WERI-Rb-1 (cell line): ENCODE measurements around the gene SNX1.
"Not testable (repeated sequence)": the region's sequence is repeated elsewhere in the genome, so short reads cannot be mapped to it uniquely, and the experiment has no call there.

Experiments used
- DNase-seq: peaks from one replicate; pipeline ENCODE4 v3.0.0-alpha.2; 2020
- H3K27ac ChIP-seq: fragments of 250-450 bp; sonication (Bioruptor Pico); 2 replicates; pipeline ENCODE4 v1.5.1; 2020; ENCODE audit warnings: mild to moderate bottlenecking, moderate library complexity
- H3K27me3 ChIP-seq: fragments of 250-450 bp; sonication (Bioruptor Pico); 2 replicates; pipeline ENCODE4 v1.5.1; 2021; ENCODE audit warnings: mild to moderate bottlenecking, low read depth, moderate library complexity; ENCODE audit not compliant: insufficient read depth, severe bottlenecking
- H3K36me3 ChIP-seq: fragments of 250-450 bp; sonication (Bioruptor Pico); 2 replicates; pipeline ENCODE4 v1.5.1; 2020; ENCODE audit warnings: mild to moderate bottlenecking, moderate library complexity
- H3K4me3 ChIP-seq: 2 replicates; pipeline ENCODE4 v1.5.1; 2011; ENCODE audit warnings: low read depth, mild to moderate bottlenecking, control low read depth, low read length
- H3K9me3 ChIP-seq: fragments of 250-450 bp; sonication (Bioruptor Pico); 2 replicates; pipeline ENCODE4 v1.5.1; 2021; ENCODE audit warnings: mild to moderate bottlenecking, moderate library complexity; ENCODE audit not compliant: severe bottlenecking
- CTCF ChIP-seq: IDR thresholded peaks from 2 replicates; pipeline ENCODE4 v1.5.1; 2011; ENCODE audit warnings: low read depth, mild to moderate bottlenecking, control low read depth, inconsistent platforms, low read length

The SNX1 gene

GRCh38 chr15:64051093-64051402 is 44.7 kb upstream of the SNX1 start:
- no peaks in the 10 kb centered on the region for H3K27me3 ChIP-seq
- no peak for TF ChIP-seq CTCF
- H3K4me3 ChIP-seq: no peak overlapping the region
- H3K27ac ChIP-seq: no peak overlapping the region
- DNase-seq: no peak
- no peaks in the 10 kb centered on the region for H3K36me3 ChIP-seq
- no peaks in the 10 kb centered on the region for H3K9me3 ChIP-seq

GRCh38 chr15:64051407-64052259 is 44.1 kb upstream of the SNX1 start:
- no peak overlapping the region for H3K27ac ChIP-seq
- H3K9me3 ChIP-seq: no peaks in the 10 kb centered on the region
- TF ChIP-seq CTCF: no peak
- H3K36me3 ChIP-seq: no peaks in the 10 kb centered on the region
- no peak for DNase-seq
- no peak overlapping the region for H3K4me3 ChIP-seq
- no peaks in the 10 kb centered on the region for H3K27me3 ChIP-seq

GRCh38 chr15:64052925-64053491 is 42.8 kb upstream of the SNX1 start:
- Histone ChIP-seq H3K9me3 (no peaks in the 10 kb centered on the region), H3K4me3 (no peak overlapping the region), H3K27ac (no peak overlapping the region), H3K36me3 (no peaks in the 10 kb centered on the region), H3K27me3 (no peaks in the 10 kb centered on the region)
- TF ChIP-seq CTCF: no peak
- DNase-seq: no peak

GRCh38 chr15:64053674-64054073 is 42.1 kb upstream of the SNX1 start:
- not testable (repeated sequence) for H3K36me3 ChIP-seq, H3K27me3 ChIP-seq, H3K4me3 ChIP-seq

GRCh38 chr15:64058279-64058678 is 37.5 kb upstream of the SNX1 start:
- Histone ChIP-seq H3K27ac (no peak overlapping the region), H3K36me3 (no peaks in the 10 kb centered on the region), H3K9me3 (peaks cover 3% of the 10 kb centered on the region), H3K27me3 (no peaks in the 10 kb centered on the region), H3K4me3 (no peak overlapping the region)
- no peak for TF ChIP-seq CTCF
- DNase-seq: no peak

More at GRCh38 chr15:64053674-64054073, 42.1 kb upstream of the SNX1 start:
- not testable (repeated sequence) for H3K9me3 ChIP-seq, H3K27ac ChIP-seq, DNase-seq

- not testable (repeated sequence) for H3K9me3 ChIP-seq, H3K4me3 ChIP-seq, H3K27me3 ChIP-seq, DNase-seq, H3K27ac ChIP-seq, H3K36me3 ChIP-seq
Observed at GRCh38 chr15:64059104-64059503, 36.7 kb upstream of the SNX1 start.

GRCh38 chr15:64060716-64061115 is 35.1 kb upstream of the SNX1 start:
- Histone ChIP-seq H3K4me3 (no peak overlapping the region), H3K36me3 (no peaks in the 10 kb centered on the region), H3K9me3 (peaks cover 3% of the 10 kb centered on the region), H3K27me3 (no peaks in the 10 kb centered on the region), H3K27ac (no peak overlapping the region)
- no peak for DNase-seq
- no peak for TF ChIP-seq CTCF
